ENCODE data around the gene SIDT2. TPM values are rescaled to one million over a fixed set of nuclear protein-coding genes. Genes with fewer than 3 reads are reported as not detected.

Gene SIDT2
- polyA plus RNA-seq, 1 donor from 2014 or later: 11.1 TPM

GRCh38 chr11:117223741-117224689 lies 45.5 kb downstream of the SIDT2 start:
- no peak overlapping the region for H3K4me3 ChIP-seq (ENCODE audit: low read length)
- no peaks in the 10 kb centered on the region for H3K9me2 ChIP-seq (ENCODE audit: insufficient read depth, low read length)
- H3K27me3 ChIP-seq (ENCODE audit: insufficient read depth, low read depth, low read length): no peaks in the 10 kb centered on the region
- no peak overlapping the region for H3K27ac ChIP-seq (ENCODE audit: low read length)
- H2AFZ ChIP-seq (ENCODE audit: low read depth, low read length): no peak overlapping the region
- H3K9me3 ChIP-seq (ENCODE audit: low read length): no peaks in the 10 kb centered on the region
- H3K36me3 ChIP-seq (ENCODE audit: insufficient read depth, low read length): no peaks in the 10 kb centered on the region
- no peak for TF ChIP-seq EP300 (conservative IDR thresholded peaks at IDR 0.05; ENCODE audit: poor library complexity, severe bottlenecking)
- TF ChIP-seq REST (IDR thresholded peaks at IDR 0.05; ENCODE audit: borderline replicate concordance): no peak
- TF ChIP-seq CTCF (IDR thresholded peaks at IDR 0.05; ENCODE audit: poor library complexity, severe bottlenecking): no peak
- no peak for TF ChIP-seq POLR2AphosphoS5 (IDR thresholded peaks at IDR 0.05)
- TF ChIP-seq RAD21 (conservative IDR thresholded peaks at IDR 0.05): no peak
- TF ChIP-seq SMC3 (conservative IDR thresholded peaks at IDR 0.05; ENCODE audit: poor library complexity): no peak
- TF ChIP-seq EZH2 (IDR thresholded peaks at IDR 0.05; ENCODE audit: borderline replicate concordance, insufficient read depth, low read length, poor library complexity, severe bottlenecking): no peak
- no peak for TF ChIP-seq MXI1 (conservative IDR thresholded peaks at IDR 0.05; ENCODE audit: poor library complexity, severe bottlenecking)
- TF ChIP-seq TAF1 (IDR thresholded peaks at IDR 0.05; ENCODE audit: low read depth): no peak
- H4K20me1 ChIP-seq (ENCODE audit: insufficient read depth): no peaks in the 10 kb centered on the region
- H3K9ac ChIP-seq (ENCODE audit: low read length): no peak overlapping the region
- no peaks in the 10 kb centered on the region for H3F3A ChIP-seq (ENCODE audit: insufficient read depth, low read length, poor library complexity, severe bottlenecking)
- no peak overlapping the region for H3K4me2 ChIP-seq (ENCODE audit: low read length)
- no peaks in the 10 kb centered on the region for H3K79me2 ChIP-seq (replicated peaks; ENCODE audit: insufficient read depth, low read length)

- no peak overlapping the region for H3K27ac ChIP-seq (ENCODE audit: low read length)
- H4K20me1 ChIP-seq (ENCODE audit: insufficient read depth): no peaks in the 10 kb centered on the region
- no peaks in the 10 kb centered on the region for H3K36me3 ChIP-seq (ENCODE audit: insufficient read depth, low read length)
- TF ChIP-seq SMC3 (conservative IDR thresholded peaks at IDR 0.05; ENCODE audit: poor library complexity): no peak
- TF ChIP-seq RAD21 (conservative IDR thresholded peaks at IDR 0.05): no peak
- TF ChIP-seq MXI1 (conservative IDR thresholded peaks at IDR 0.05; ENCODE audit: poor library complexity, severe bottlenecking): no peak
- no peak for TF ChIP-seq TAF1 (IDR thresholded peaks at IDR 0.05; ENCODE audit: low read depth)
- no peak for TF ChIP-seq EZH2 (IDR thresholded peaks at IDR 0.05; ENCODE audit: borderline replicate concordance, insufficient read depth, low read length, poor library complexity, severe bottlenecking)
- no peak for TF ChIP-seq POLR2AphosphoS5 (IDR thresholded peaks at IDR 0.05)
- TF ChIP-seq REST (IDR thresholded peaks at IDR 0.05; ENCODE audit: borderline replicate concordance): no peak
- no peaks in the 10 kb centered on the region for H3F3A ChIP-seq (ENCODE audit: insufficient read depth, low read length, poor library complexity, severe bottlenecking)
- H2AFZ ChIP-seq (ENCODE audit: low read depth, low read length): no peak overlapping the region
- no peaks in the 10 kb centered on the region for H3K9me2 ChIP-seq (ENCODE audit: insufficient read depth, low read length)
- peaks cover 9% of the 10 kb centered on the region for H3K79me2 ChIP-seq (replicated peaks; ENCODE audit: insufficient read depth, low read length)
- H3K9me3 ChIP-seq (ENCODE audit: low read length): no peaks in the 10 kb centered on the region
- no peak overlapping the region for H3K4me3 ChIP-seq (ENCODE audit: low read length)
- H3K27me3 ChIP-seq (ENCODE audit: insufficient read depth, low read depth, low read length): no peaks in the 10 kb centered on the region
- no peak overlapping the region for H3K9ac ChIP-seq (ENCODE audit: low read length)
- no peak overlapping the region for H3K4me2 ChIP-seq (ENCODE audit: low read length)
Measured at GRCh38 chr11:117225553-117226170, 47.1 kb downstream of the SIDT2 start.

Measured in neural cell (in vitro differentiated cells).